ENCODE results near the gene KIFC3.
"Not testable (repeated sequence)": the region's sequence is repeated elsewhere in the genome, so short reads cannot be mapped to it uniquely, and the experiment has no call there.

KIFC3 gene

DNA sequence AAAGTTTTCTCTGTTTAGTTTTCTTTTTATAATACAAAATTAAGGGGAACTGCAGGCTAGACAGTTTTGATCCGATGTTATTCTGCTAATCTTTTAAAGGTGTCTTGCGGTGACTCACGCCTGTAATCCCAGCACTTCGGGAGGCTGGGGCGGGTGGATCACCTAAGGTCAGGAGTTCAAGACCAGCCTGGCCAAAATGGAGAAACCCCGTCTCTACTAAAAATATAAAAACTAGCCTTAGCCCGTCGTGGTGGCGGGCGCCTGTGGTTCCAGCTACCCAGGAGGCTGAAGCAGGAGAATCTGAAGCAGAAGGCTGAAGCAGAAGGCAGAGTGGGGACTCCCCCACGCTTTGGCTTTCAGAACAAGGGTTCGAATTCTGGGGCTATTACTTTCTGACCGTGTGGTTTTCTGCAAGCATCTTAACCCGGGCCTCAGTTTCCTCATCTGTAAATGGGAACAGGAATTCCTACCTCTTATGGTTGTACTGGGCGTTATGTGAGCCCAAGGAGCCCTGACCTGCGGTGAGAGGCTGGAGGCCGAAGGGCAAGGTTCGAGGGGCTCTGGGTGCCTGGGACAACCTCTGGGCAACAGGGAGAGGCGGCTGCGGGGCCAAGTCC is 67.9 kb downstream of the KIFC3 start:
- DNase-seq, result no peak

DNA sequence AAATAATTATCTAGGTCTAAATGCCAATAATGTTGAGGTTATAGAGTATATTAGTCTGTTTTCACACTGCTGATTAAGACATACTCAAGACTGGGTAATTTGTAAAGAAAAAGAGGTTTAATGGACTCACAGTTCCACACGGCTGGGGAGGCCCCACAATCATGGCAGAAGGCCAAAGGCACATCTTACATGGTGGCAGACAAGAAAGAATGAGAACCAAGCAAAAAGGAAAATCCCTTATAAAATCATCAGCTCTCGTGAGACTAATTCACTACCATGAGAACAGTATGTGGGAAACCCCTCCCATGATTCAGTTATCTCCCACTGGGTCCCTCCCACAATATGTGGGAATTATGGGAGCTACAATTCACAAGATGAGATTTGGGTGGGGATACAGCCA is 69.6 kb downstream of the KIFC3 start:
- no peak for DNase-seq

DNA sequence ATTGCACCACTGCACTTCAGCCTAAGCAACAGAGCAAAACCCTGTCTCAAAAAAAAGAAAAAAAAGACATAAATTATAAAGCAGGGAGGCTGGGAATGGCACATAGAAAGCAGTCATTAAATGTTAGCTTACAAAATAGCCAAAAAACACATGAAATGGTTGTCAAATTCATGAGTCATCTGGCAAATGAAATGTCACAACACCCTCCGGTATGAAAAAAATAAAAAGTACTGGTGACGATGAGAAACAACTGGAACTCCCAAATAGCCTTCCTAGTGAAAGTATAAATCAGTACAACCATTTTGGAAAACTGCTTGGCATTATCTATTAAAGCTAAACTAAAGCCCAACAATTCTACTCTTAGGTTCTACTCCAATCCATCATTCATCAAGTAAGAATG is 70.3 kb downstream of the KIFC3 start:
- DNase-seq, result no peak

DNA sequence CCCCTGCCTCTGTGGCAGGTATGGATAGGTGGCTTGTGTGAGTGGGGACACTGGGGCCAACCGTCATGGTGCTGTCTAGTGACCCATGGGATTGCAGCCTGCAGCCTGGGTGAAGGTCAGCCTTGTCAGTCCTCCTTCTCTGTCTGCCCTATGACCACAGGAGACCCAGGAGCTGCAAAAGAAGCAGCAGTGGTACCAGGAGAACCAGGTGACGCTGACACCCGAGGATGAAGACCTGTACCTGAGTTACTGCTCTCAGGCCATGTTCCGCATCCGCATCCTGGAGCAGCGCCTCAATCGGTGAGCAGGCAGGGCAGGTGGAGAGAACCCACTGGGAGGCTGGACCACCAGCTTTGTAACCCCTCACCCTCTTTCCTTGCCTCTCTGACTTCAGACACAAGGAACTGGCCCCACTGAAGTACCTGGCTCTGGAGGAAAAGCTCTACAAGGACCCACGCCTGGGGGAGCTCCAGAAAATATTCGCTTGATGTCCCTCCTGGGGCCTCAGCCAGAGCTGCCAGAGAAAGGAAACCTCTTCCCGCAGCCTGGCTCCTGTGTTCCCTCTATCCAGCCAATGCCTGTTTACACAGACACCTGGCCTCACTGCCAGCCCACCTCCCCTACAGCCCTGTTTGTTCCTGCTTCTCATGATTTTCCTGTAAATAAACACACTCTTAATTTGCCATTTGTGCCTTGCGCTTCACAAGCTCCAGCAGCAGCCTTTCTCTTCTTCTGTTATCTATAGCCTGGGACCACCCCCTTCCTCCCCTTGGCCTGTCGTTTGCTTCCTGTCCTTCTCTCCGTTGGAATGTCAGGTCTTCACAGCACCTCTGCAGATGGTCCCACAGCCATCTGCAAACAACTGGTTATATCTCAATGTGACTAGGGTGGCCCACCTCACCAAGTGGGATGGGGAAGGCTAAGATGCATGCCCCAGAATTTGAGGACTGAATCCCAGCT is 71.2 kb downstream of the KIFC3 start:
- DNase-seq, result no peak

DNA sequence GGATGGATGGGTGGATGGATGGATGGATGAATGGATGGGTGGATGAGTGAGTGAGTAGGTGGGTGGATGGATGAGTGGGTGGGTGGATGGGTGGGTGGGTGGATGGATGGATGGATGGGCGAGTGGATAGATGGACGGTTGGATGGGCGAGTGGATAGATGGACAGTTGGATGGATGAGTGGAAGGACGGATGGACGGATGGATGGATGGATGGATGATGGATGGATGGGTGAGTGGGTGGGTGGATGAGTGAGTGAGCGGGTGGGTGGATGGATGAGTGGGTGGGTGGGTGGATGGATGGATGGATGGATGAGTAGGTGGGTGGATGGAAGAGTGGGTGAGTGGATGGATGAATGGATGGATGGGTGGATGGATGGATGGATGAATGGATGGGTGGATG is 72.4 kb downstream of the KIFC3 start:
- DNase-seq, result not testable (repeated sequence)

DNA sequence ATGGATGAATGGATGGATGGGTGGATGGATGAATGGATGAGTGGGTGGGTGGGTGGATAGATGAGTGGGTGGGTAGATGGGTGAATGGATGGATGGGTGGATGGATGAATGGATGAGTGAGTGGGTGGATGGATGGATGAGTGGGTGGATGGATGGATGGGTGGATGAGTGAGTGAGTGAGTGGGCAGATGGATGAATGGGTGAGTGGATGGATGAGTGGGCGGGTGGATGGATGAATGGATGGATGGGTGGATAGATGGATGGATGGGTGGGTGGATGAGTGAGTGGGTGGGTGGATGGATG is 73.2 kb downstream of the KIFC3 start:
- no peak for DNase-seq

DNA sequence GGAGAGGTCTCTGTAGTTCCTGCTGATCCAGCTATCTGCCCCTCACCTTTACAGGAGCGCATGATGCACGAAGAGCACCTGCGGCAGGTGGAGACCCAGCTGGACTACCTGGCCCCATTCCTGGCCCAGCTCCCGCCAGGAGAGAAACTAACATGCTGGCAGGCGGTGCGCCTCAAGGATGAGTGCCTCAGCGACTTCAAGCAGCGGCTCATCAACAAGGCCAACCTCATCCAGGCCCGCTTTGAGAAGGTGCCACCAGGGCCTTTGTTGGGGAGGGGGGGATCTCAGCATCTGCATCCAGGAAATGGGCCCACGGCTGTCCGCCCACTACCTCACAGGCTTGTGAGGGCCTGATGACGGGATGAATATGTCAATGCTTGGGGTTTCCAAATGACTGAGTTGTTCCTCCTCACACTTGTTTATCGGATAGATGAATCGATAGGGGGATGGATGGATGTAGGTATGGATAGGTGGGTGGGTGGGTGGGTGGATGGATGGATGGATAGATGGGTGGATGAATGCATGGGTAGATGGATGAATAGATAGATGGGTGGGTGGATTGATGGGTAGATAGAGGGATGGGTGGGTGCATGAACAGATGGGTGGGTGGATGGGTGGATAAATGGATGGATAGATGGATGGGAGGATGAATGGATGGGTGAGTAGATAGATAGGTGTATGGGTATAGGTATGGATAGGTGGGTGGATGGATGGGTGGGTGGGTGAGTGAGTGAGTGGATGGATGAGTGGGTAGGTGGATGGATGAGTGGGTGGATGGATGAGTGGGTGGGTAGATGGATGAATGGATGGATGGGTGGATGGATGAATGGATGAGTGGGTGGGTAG is 73.7 kb downstream of the KIFC3 start:
- DNase-seq, result no peak

DNA sequence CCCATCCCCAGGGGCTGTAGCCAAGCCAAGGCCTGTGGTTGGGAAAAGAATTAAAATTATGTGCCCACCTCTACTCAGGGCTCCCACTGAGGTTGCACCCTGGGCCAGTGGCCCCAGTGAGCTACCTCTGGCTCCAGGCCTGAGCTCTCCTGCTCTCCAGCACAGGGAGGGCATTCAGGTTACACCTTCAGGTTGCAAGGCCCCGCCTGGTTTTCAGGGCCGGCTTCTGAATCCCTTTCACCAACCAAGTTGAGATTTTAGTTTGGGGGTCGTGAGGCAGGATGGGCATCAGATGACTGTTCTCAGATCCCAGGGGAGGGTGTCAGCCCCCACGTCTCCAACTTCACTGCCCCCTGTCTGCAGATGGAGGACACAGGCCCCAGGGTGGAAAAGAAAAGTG is 74.7 kb downstream of the KIFC3 start:
- no peak for DNase-seq

DNA sequence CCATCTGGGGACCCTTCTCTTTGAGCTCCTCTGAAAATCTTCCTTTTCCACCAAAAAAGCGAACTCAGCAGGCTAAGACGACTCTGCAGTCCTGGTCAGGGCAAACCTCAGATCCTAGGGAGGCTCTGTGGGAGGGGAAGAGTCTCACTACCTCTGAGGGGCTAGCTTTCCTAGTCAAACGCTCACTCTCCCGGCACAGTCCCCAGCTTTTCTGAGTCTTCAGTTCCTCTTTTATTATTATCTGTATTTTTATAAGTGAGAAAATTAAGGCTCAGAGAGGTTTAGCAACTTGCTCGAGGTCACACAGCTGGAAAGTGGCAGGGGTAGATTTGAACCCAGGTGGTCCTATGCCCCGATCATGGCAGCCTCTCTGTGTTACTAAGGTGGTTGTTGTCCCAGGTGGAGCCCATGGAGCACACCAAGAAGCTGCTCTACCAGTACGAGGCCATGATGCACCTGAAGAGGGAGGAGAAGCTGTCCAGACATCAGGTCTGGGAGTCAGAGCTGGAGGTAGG is 75.8 kb downstream of the KIFC3 start:
- DNase-seq, result no peak

DNA sequence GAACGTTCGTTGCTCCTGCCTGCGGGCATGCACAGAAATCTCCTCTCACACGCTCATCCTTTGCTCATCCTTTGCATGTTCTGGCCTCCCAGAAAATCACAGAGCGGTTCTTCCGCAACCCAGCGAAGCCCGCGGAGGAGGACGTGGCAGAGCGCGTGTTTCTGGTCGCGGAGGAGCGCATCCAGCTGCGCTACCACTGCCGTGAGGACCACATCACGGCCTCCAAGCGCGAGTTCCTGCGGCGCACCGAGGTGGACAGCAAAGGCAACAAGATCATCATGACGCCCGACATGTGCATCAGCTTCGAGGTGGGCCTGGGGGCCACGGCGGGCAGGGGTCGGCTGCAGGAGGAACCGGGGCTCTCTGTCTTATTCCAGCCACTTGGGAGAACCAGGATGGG is 76.3 kb downstream of the KIFC3 start:
- DNase-seq, result no peak

DNA sequence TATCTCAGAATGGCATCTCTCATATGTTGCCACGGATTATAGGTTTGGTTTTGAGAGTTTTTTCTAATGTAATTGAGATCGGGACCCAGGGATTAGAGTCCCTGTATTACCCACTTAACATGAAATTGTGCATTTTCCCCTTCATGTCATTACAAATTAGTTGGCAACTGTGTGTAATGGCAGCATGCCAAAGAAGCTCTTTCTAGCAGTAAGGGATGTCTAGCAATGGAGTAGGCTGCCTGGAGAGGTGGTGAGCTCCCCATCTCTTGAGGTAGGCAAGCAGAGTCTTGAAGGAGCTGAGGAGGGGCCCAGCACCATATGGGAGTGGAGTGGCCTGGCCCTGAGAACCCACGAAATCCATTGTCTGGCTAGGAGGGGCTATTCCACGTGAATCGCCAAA is 76.7 kb downstream of the KIFC3 start:
- DNase-seq, result no peak

DNA sequence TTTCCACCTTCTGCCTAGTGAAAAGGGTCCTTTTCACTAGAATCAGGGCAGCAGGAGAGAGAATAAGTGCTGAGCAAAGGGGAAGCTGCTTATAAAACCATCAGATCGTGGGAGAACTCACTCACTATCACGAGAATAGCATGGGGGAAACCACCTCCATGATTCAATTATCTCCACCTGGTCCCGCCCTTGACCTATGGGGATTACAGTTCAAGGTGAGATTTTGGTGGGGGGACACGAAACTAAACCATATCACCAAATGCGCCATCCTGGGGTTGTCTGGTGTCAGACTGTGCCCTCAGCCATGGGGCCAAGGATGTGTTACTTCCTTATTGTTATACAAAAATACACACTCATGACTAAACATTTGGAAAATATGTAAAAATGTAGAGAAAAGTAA is 77.1 kb downstream of the KIFC3 start:
- no peak for DNase-seq

DNA sequence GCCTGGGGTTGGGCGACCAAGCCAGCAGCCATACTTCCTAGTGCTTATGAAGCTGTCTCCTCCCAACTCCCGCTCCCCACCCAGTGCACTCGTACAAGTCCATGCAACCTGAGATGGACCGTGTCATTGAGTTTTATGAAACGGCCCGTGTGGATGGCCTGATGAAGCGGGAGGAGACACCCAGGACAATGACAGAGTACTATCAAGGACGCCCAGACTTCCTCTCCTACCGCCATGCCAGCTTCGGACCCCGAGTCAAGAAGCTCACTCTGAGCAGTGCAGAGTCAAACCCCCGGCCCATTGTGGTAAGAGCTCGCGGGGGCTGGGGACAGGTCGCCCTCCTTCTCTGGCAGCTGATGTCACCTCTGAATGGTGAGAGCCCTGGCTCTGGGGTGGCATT is 77.8 kb downstream of the KIFC3 start:
- no peak for DNase-seq

DNA sequence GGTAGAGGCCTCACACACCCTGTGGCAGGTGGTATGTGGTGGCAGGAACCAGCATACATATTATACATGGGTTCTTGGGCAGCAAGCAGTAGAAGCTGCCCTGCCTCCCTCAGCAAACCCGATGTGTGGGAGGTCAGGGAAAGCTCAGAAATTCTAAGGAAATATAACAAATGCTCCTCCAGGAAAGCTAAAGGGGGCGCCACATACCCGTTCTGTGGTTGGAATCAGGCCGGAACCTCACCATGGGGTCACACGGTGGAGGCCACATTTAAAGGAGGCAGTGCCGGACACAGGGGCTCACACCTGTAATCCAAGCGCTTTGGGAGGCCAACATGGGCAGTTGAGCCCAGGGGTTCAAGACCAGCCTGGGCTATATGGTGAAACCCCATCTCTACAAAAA is 79.1 kb downstream of the KIFC3 start:
- no peak for DNase-seq

DNA sequence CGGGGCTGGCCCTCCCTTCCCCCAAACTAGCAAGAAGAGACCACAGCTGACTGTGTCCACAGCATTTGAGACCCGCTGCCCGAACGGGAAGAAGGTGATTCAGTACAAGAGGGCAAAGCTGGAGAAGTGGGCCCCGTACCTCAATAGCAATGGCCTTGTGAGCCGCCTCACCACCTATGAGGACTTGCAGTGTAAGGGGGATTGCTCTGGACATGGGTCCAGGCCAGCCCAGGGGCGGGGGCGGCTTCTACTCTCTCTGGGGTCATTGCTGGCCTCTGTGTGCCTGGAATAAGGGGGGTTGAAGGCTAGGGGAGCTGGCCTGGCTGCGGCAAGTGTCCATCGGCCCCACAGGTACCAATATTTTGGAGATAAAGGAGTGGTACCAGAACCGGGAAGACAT is 79.6 kb downstream of the KIFC3 start:
- DNase-seq, result no peak

DNA sequence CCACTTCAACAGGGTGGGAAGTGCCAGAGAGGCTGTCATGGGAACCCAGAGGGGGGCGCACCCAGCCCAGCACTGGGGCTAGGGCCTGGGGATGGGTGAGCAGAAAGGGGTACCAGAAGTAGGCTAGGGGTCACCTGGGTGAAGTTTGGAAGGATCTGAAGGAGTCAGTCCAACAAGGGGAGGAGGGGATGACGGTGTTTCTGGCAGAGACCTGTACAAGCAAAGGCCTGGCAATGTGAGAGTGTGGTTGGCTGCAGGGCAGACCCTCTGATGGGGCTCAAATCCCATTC is 80.1 kb downstream of the KIFC3 start:
- no peak for DNase-seq

DNA sequence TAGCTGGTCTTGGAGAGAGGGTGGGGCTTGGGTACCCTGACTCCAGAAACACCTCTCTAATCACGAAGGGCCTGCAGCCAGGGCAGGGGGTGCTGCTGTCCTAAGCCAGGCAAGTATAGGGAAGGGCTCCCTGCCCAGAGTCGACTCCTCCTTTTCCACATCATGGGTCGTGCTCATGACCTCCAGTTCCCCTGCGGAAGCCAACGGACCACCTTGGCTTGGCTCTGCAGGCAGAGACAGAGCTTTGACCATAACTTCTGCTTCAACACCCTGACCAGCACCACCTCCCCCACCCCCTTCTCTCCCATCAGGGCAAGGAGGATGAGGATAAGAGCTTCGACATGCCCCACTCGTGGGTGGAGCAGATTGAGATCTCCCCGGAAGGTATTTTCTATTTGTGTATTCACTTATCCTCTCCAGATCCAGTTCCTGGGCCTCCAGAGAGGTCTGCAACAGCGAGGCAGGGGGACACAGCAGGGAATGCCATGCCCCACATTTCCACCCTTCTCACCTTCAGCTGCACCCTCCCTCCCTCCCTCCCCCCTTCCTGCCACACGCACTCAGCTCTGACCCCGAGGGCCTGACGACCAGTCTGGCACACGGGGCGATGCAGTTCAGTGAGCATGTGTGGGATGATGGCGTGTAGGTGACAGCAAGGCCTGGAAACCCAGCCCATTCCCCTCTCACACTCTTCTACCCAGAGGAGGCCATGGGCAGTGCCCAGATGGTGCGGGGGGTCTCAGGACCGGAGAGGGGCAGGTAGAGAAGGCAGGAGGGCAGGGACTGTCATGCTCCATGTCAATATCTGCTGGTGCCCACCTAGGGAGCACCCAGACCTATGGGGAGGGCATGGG is 80.7 kb downstream of the KIFC3 start:
- DNase-seq, result no peak

DNA sequence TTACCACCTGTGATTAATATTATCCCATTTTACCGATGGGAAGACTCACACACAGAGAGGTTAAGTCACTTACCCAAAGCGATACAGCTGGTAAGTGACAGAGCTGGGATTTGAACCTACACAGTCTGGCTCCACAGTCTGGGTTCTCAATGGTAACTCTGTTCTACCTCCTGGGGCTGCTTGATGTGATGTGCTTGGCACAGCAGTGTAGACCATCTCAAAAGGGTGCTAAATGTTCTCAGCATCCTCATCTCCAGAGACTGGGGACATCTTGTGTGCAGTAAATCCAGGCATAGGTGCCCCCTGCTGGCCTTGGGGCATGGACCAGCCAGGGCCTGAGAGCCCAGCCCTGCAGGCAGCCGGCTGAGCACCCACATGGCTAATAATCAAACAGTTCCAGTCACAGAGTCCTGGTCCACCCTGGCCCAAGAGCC is 82.1 kb downstream of the KIFC3 start:
- peak; percentile 35 for DNase-seq

DNA sequence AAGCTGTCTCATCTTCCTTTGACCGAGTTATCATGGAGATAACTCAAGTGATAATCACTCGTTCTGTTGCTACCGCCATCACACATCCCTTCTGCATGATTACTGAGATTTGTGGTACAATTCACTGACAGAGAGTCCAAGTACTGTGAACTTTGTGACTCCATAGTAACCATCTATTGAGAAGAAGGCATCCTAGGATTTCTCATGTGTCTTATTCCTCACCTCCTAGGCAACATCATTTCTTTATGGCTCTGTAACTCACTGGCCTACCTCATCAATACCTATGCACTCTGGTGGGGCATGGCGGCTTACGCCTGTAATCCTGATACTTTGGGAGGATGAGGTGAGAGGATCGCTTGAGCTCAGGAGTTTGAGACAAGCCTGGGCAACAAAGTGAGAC is 88.2 kb downstream of the KIFC3 start:
- no peak for DNase-seq

DNA sequence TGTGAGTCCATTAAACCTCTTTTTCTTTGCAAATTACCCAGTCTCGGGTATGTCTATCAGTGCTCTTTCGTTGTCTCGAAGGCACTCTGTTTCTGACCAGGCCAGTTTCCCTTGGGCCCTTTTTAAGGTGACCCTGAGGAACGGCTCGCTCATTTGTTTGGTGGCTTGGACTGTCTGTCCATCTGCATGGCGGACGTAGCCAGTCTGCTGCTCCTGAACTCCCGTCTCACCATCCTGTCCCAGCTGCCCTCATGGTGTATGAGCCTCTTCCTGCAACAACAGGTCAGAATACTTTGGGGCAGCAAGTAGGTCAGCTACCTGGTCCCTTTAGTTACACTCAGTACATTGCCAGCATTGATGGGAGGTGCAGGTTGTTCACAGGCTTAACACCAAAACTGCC is 88.7 kb downstream of the KIFC3 start:
- DNase-seq, result no peak

DNA sequence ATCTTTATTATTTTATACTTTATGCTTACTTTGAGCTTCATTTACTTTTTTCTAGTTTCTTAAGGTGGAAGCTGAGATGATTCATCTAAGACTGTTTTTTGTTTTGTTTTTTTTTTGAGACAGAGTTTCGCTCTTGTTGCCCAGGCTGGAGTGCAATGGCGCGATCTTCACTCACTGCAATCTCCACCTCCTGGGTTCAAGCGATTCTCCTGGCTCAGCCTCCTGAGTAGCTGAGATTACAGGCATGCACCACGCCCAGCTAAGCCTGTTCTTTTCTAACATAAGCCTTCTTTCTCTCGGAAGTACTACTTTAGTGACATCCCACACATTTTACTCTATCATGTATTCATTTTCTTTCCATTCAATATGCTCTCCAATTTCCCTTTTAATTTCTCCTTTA is 89.7 kb downstream of the KIFC3 start:
- not testable (repeated sequence) for DNase-seq

DNA sequence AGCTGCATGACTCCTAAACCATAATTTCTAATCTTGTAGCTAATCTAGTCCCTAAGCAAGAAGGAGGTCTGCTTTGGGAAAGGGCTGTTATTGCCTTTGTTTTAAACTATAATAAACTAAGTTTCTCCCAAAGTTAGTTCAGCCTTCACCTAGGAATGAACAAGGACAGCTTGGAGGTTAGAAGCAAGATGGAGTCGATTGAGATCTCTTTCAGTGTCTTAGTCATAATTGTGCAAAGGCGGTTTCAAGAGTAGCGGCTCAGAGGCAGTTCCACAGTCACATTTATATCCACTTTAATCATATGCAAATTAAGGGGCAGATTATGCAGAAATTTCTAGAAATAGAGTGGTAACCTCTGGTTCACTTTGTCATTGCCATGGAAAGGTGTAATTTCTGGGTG is 90.3 kb downstream of the KIFC3 start:
- DNase-seq, result no peak

DNA sequence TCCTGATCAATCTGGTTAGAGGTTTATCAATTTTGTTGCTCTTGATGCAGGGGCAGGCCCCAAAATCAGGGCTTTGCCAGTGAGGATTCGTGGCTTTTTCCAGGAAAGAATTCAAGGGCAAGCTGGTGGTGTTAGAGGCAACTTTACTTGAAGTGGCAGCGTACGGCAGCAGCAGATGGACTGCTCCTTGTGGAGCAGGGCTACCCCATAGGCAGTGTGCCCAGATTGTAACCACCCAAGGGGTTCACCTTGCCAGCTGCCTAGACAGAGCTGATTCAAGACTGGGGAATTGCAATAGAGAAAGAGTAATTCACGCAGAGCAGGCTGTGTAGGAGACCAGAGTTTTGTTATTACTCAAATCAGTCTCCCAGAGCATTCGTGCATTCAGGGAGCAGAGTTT is 90.9 kb downstream of the KIFC3 start:
- no peak for DNase-seq
